ENCODE measurements around the gene CFAP107.

CFAP107 gene

GRCh38 chr1:12761781-12762180 lies 15.8 kb downstream of the CFAP107 start:
- TF ChIP-seq POLR2AphosphoS5 (IDR thresholded peaks at IDR 0.05; ENCODE audit: low read depth, low read length) (no peak), PAX5 (IDR thresholded peaks at IDR 0.05; ENCODE audit: insufficient read depth, low read length, severe bottlenecking) (no peak), POU2F2 (IDR thresholded peaks at IDR 0.05; ENCODE audit: low read depth, low read length) (no peak), TAF1 (IDR thresholded peaks at IDR 0.05; ENCODE audit: low read depth, low read length) (no peak), SPI1 (IDR thresholded peaks at IDR 0.05; ENCODE audit: low read depth, low read length) (no peak), POLR2A (IDR thresholded peaks at IDR 0.05; ENCODE audit: low read depth, low read length) (no peak)
- no peak for FAIRE-seq
- DNase-seq (ENCODE audit: insufficient read length, low spot score), result no peak

DNA sequence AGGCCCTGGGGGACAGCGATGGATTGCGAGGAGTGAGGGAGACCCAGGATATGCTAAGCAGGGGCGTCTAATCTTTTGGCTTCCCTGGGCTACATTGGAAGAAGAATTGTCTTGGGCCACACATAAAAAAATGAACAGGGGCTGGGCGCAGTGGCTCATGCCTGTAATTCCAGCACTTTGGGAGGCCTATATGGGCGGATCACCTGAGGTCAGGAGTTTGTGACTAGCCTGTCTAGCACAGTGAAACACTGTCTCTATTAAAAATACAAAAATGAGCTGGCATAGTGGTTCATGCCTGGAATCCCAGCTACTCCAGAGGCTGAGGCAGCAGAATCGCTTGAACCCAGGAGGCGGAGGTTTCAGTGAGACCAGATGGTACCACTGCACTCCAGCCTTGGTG lies 16.8 kb downstream of the CFAP107 start:
- no peak for TF ChIP-seq TAF1 (IDR thresholded peaks at IDR 0.05; ENCODE audit: low read depth, low read length)
- TF ChIP-seq POU2F2 (IDR thresholded peaks at IDR 0.05; ENCODE audit: low read depth, low read length), result no peak
- TF ChIP-seq POLR2A (IDR thresholded peaks at IDR 0.05; ENCODE audit: low read depth, low read length), result no peak
- no peak for TF ChIP-seq SPI1 (IDR thresholded peaks at IDR 0.05; ENCODE audit: low read depth, low read length)
- TF ChIP-seq PAX5 (IDR thresholded peaks at IDR 0.05; ENCODE audit: insufficient read depth, low read length, severe bottlenecking), result no peak
- no peak for TF ChIP-seq POLR2AphosphoS5 (IDR thresholded peaks at IDR 0.05; ENCODE audit: low read depth, low read length)
- FAIRE-seq (no peak), DNase-seq (ENCODE audit: insufficient read length, low spot score) (no peak)

GRCh38 chr1:12763479-12763878 lies 17.5 kb downstream of the CFAP107 start:
- DNase-seq (ENCODE audit: insufficient read length, low spot score), result no peak
- no peak for TF ChIP-seq POLR2AphosphoS5 (IDR thresholded peaks at IDR 0.05; ENCODE audit: low read depth, low read length)
- no peak for TF ChIP-seq SPI1 (IDR thresholded peaks at IDR 0.05; ENCODE audit: low read depth, low read length)
- no peak for TF ChIP-seq PAX5 (IDR thresholded peaks at IDR 0.05; ENCODE audit: insufficient read depth, low read length, severe bottlenecking)
- TF ChIP-seq POLR2A (IDR thresholded peaks at IDR 0.05; ENCODE audit: low read depth, low read length), result no peak
- TF ChIP-seq POU2F2 (IDR thresholded peaks at IDR 0.05; ENCODE audit: low read depth, low read length), result no peak
- no peak for TF ChIP-seq TAF1 (IDR thresholded peaks at IDR 0.05; ENCODE audit: low read depth, low read length)
- FAIRE-seq, result no peak

DNA sequence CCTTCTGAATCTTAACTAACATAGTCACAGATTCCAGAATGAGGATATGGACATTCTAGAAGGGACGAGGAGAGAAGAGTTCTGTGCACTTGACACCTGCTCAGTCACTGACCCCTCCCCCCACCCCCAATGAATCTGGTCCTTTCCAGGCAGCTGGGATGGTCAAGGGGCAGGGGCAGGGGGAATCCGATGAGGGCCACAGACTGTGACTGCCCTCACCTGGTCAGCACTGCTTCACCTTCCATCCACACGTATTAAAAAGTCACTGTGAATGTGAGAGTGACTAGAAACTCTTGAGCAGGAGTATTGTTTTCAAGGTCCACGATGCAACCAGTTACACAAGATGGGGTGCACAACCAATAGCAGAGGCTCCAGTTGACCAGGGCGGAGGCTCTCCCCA lies 18.0 kb downstream of the CFAP107 start:
- DNase-seq (ENCODE audit: insufficient read length, low spot score) (no peak), FAIRE-seq (no peak)
- TF ChIP-seq TAF1 (IDR thresholded peaks at IDR 0.05; ENCODE audit: low read depth, low read length) (no peak), PAX5 (IDR thresholded peaks at IDR 0.05; ENCODE audit: insufficient read depth, low read length, severe bottlenecking) (no peak), SPI1 (IDR thresholded peaks at IDR 0.05; ENCODE audit: low read depth, low read length) (no peak), POLR2AphosphoS5 (IDR thresholded peaks at IDR 0.05; ENCODE audit: low read depth, low read length) (no peak), POU2F2 (IDR thresholded peaks at IDR 0.05; ENCODE audit: low read depth, low read length) (no peak), POLR2A (IDR thresholded peaks at IDR 0.05; ENCODE audit: low read depth, low read length) (no peak)

DNA sequence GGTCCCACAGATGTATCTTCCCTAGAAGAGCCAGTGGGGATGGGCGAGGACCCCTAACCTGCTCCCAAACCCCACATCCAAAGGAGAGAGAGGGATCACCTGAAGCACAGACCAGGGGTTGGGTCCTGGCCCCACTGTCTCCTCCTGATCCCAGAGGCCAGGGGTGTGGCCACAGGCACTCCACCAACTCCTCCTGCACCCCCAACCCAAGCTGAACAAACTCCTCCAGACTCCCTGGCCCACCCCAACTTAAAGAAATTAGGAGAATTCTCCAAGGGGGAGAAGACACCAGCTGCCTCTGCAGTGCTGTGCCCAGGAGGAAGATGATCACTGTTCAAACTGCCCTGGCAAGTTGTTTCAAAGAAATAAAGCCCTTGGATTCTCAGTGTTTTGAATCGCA lies 23.0 kb downstream of the CFAP107 start:
- no peak for DNase-seq (ENCODE audit: insufficient read length, low spot score)
- no peak for FAIRE-seq
- TF ChIP-seq SPI1 (IDR thresholded peaks at IDR 0.05; ENCODE audit: low read depth, low read length) (no peak), TAF1 (IDR thresholded peaks at IDR 0.05; ENCODE audit: low read depth, low read length) (no peak), POLR2AphosphoS5 (IDR thresholded peaks at IDR 0.05; ENCODE audit: low read depth, low read length) (no peak), PAX5 (IDR thresholded peaks at IDR 0.05; ENCODE audit: insufficient read depth, low read length, severe bottlenecking) (no peak), POU2F2 (IDR thresholded peaks at IDR 0.05; ENCODE audit: low read depth, low read length) (no peak), POLR2A (IDR thresholded peaks at IDR 0.05; ENCODE audit: low read depth, low read length) (no peak)

DNA sequence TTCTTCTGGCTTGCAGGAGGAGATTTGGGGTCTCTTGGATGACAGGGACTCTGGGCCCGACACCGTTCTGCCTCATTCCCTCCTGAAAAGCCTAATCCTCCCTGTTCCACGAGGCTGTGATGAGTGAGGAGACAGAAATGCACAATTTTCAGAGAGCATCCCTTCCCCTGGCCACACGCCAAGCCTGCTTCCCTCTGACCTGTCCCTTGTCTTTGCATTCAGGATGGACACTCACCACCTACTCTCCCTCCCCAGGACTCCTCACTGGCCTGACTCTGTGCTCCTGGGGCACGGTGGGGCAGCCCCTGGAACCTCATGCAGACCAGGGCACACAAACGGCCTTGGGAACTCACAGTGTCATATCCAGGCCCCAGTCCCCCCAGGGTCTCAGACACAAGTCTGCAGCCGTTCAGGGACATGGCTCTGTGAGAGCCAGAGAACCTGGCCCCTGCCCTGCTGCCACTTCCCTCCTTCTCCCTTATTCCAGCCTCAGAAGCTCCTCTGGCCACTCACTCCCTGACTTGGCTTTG lies 24.0 kb downstream of the CFAP107 start:
- TF ChIP-seq POLR2A (IDR thresholded peaks at IDR 0.05; ENCODE audit: low read depth, low read length) (no peak), PAX5 (IDR thresholded peaks at IDR 0.05; ENCODE audit: insufficient read depth, low read length, severe bottlenecking) (no peak)
- DNase-seq (ENCODE audit: insufficient read length, low spot score) (no peak), FAIRE-seq (no peak)

DNA sequence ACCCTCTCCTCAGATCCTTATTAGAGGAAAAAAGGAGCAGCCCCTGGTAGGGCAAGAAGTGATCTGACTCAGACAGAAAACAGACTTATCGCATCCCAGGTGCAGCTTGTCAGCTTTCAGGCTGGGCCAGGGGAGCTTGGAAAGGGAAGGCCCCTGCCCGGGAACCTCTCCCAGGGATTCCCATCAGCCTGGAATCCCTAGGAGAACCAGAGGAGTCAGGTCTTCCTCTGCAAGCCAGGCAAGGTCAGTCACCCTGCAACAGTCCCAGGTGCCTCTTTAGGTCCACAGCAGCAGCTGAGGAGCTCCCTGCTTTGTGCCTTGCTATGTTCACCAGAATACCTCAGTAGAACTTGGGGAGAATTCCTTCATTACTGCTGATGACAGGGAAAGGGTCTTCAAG lies 24.6 kb downstream of the CFAP107 start:
- FAIRE-seq (no peak), DNase-seq (ENCODE audit: insufficient read length, low spot score) (no peak)
- TF ChIP-seq SPI1 (IDR thresholded peaks at IDR 0.05; ENCODE audit: low read depth, low read length) (no peak), TAF1 (IDR thresholded peaks at IDR 0.05; ENCODE audit: low read depth, low read length) (no peak), POLR2A (IDR thresholded peaks at IDR 0.05; ENCODE audit: low read depth, low read length) (no peak), POU2F2 (IDR thresholded peaks at IDR 0.05; ENCODE audit: low read depth, low read length) (no peak), POLR2AphosphoS5 (IDR thresholded peaks at IDR 0.05; ENCODE audit: low read depth, low read length) (no peak), PAX5 (IDR thresholded peaks at IDR 0.05; ENCODE audit: insufficient read depth, low read length, severe bottlenecking) (no peak)

DNA sequence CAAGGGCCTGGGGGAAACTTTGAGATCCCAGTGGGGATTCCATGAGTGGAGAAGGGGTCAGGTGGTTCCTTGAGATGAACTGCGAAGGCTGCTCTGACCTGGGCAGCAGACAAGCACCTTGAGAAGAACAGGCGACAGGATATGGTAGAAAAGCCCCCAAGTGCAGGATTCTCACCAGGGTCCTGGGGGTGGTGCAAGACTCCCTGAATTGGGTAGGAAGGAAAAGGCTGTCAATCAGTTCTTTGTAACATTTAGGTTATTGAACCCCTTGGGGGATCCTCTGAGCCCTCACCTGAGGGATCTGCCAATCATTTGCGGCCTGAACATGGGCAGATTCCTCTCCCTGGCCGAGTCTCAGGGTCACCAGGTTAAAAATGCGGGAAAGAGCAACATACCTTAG lies 25.2 kb downstream of the CFAP107 start:
- TF ChIP-seq SPI1 (IDR thresholded peaks at IDR 0.05; ENCODE audit: low read depth, low read length), result no peak
- no peak for TF ChIP-seq POLR2AphosphoS5 (IDR thresholded peaks at IDR 0.05; ENCODE audit: low read depth, low read length)
- TF ChIP-seq PAX5 (IDR thresholded peaks at IDR 0.05; ENCODE audit: insufficient read depth, low read length, severe bottlenecking), result no peak
- no peak for TF ChIP-seq TAF1 (IDR thresholded peaks at IDR 0.05; ENCODE audit: low read depth, low read length)
- TF ChIP-seq POLR2A (IDR thresholded peaks at IDR 0.05; ENCODE audit: low read depth, low read length), result no peak
- no peak for TF ChIP-seq POU2F2 (IDR thresholded peaks at IDR 0.05; ENCODE audit: low read depth, low read length)
- DNase-seq (ENCODE audit: insufficient read length, low spot score), result no peak
- no peak for FAIRE-seq

- FAIRE-seq, result no peak
- no peak for DNase-seq (ENCODE audit: insufficient read length, low spot score)
- TF ChIP-seq SPI1 (IDR thresholded peaks at IDR 0.05; ENCODE audit: low read depth, low read length), result no peak
- no peak for TF ChIP-seq POLR2A (IDR thresholded peaks at IDR 0.05; ENCODE audit: low read depth, low read length)
- TF ChIP-seq PAX5 (IDR thresholded peaks at IDR 0.05; ENCODE audit: insufficient read depth, low read length, severe bottlenecking), result no peak
- no peak for TF ChIP-seq TAF1 (IDR thresholded peaks at IDR 0.05; ENCODE audit: low read depth, low read length)
- TF ChIP-seq POLR2AphosphoS5 (IDR thresholded peaks at IDR 0.05; ENCODE audit: low read depth, low read length), result no peak
- no peak for TF ChIP-seq POU2F2 (IDR thresholded peaks at IDR 0.05; ENCODE audit: low read depth, low read length)
Measured at GRCh38 chr1:12772520-12772919, 26.5 kb downstream of the CFAP107 start.

GRCh38 chr1:12773438-12773837 lies 27.4 kb downstream of the CFAP107 start, which contains the start of gene PRAMEF12:
TSS of gene PRAMEF12 (plus strand) at chr1:12773738. CDS start at chr1:12774868, 1,130 bp downstream.
- no peak for TF ChIP-seq PAX5 (IDR thresholded peaks at IDR 0.05; ENCODE audit: insufficient read depth, low read length, severe bottlenecking)
- no peak for TF ChIP-seq POLR2A (IDR thresholded peaks at IDR 0.05; ENCODE audit: low read depth, low read length)
- TF ChIP-seq POLR2AphosphoS5 (IDR thresholded peaks at IDR 0.05; ENCODE audit: low read depth, low read length), result no peak
- TF ChIP-seq TAF1 (IDR thresholded peaks at IDR 0.05; ENCODE audit: low read depth, low read length), result no peak
- FAIRE-seq, result no peak
- no peak for DNase-seq (ENCODE audit: insufficient read length, low spot score)

Measured in GM12891 (cell line).